Measurements from ENCODE around the gene LRP5. TPM values are rescaled to one million over a fixed set of nuclear protein-coding genes. Genes with fewer than 3 reads are reported as not detected.

Gene LRP5
- total and polyA plus RNA-seq, 2 donors, result 10.1 to 22.1 TPM

GRCh38 chr11:68403831-68404230, 91.4 kb downstream of the LRP5 start:
- 91% methylated on average over 12 of the region's 12 CpGs for WGBS
- Histone ChIP-seq H3K4me3 (ENCODE audit: low read length in 2 of 2) (no peak overlapping the region), H3K9me3 (ENCODE audit: control insufficient read depth in 2 of 2, insufficient read depth in 1 of 2, low read length in 1 of 2) (no peaks in the 10 kb centered on the region), H3K4me1 (ENCODE audit: control insufficient read depth in 2 of 2, insufficient read depth in 2 of 2, low read length in 2 of 2) (peaks cover 0 to 9% of the 10 kb centered on the region in 2 donors), H3K27ac (ENCODE audit: low read depth in 1 of 2, low read length in 1 of 2) (no peak overlapping the region), H3K36me3 (ENCODE audit: control insufficient read depth in 2 of 2, insufficient read depth in 2 of 2, low read length in 1 of 2) (peaks cover 20 to 24% of the 10 kb centered on the region in 2 donors), H3K27me3 (ENCODE audit: control insufficient read depth in 2 of 2, insufficient read depth in 1 of 2, low read length in 1 of 2) (no peaks in the 10 kb centered on the region)
- no peak for DNase-seq (ENCODE audit: low read depth in 6 of 9, low spot score in 9 of 9)

GRCh38 chr11:68406324-68407313, 94.2 kb downstream of the LRP5 start:
- Histone ChIP-seq H3K36me3 (ENCODE audit: control insufficient read depth in 2 of 2, insufficient read depth in 2 of 2, low read length in 1 of 2) (peaks cover 39 to 44% of the 10 kb centered on the region in 2 donors), H3K4me3 (ENCODE audit: low read length in 2 of 2) (no peak overlapping the region), H3K9me3 (ENCODE audit: control insufficient read depth in 2 of 2, insufficient read depth in 1 of 2, low read length in 1 of 2) (no peaks in the 10 kb centered on the region), H3K27ac (ENCODE audit: low read depth in 1 of 2, low read length in 1 of 2) (no peak overlapping the region), H3K27me3 (ENCODE audit: control insufficient read depth in 2 of 2, insufficient read depth in 1 of 2, low read length in 1 of 2) (no peaks in the 10 kb centered on the region), H3K4me1 (ENCODE audit: control insufficient read depth in 2 of 2, insufficient read depth in 2 of 2, low read length in 2 of 2) (no peaks in the 10 kb centered on the region)
- WGBS, result 96% methylated on average over 34 of the region's 34 CpGs
- DNase-seq (ENCODE audit: low read depth in 6 of 9, low spot score in 9 of 9), result no peak

GRCh38 chr11:68408512-68408911, 96.1 kb downstream of the LRP5 start:
- Histone ChIP-seq H3K9me3 (ENCODE audit: control insufficient read depth in 2 of 2, insufficient read depth in 1 of 2, low read length in 1 of 2) (no peaks in the 10 kb centered on the region), H3K27me3 (ENCODE audit: control insufficient read depth in 2 of 2, insufficient read depth in 1 of 2, low read length in 1 of 2) (no peaks in the 10 kb centered on the region), H3K36me3 (ENCODE audit: control insufficient read depth in 2 of 2, insufficient read depth in 2 of 2, low read length in 1 of 2) (peaks cover 49 to 56% of the 10 kb centered on the region in 2 donors), H3K4me3 (ENCODE audit: low read length in 2 of 2) (no peak overlapping the region), H3K4me1 (ENCODE audit: control insufficient read depth in 2 of 2, insufficient read depth in 2 of 2, low read length in 2 of 2) (no peaks in the 10 kb centered on the region), H3K27ac (ENCODE audit: low read depth in 1 of 2, low read length in 1 of 2) (no peak overlapping the region)
- no peak for DNase-seq (ENCODE audit: low read depth in 6 of 9, low spot score in 9 of 9)
- 97% methylated on average over 9 of the region's 9 CpGs for WGBS

GRCh38 chr11:68409748-68410344, 97.5 kb downstream of the LRP5 start:
- Histone ChIP-seq H3K4me3 (ENCODE audit: low read length in 2 of 2) (no peak overlapping the region), H3K27ac (ENCODE audit: low read depth in 1 of 2, low read length in 1 of 2) (no peak overlapping the region), H3K4me1 (ENCODE audit: control insufficient read depth in 2 of 2, insufficient read depth in 2 of 2, low read length in 2 of 2) (peaks cover 9 to 11% of the 10 kb centered on the region in 2 donors), H3K36me3 (ENCODE audit: control insufficient read depth in 2 of 2, insufficient read depth in 2 of 2, low read length in 1 of 2) (peaks cover 56 to 60% of the 10 kb centered on the region in 2 donors), H3K9me3 (ENCODE audit: control insufficient read depth in 2 of 2, insufficient read depth in 1 of 2, low read length in 1 of 2) (no peaks in the 10 kb centered on the region), H3K27me3 (ENCODE audit: control insufficient read depth in 2 of 2, insufficient read depth in 1 of 2, low read length in 1 of 2) (no peaks in the 10 kb centered on the region)
- no peak for DNase-seq (ENCODE audit: low read depth in 6 of 9, low spot score in 9 of 9)
- 97% methylated on average over 30 of the region's 30 CpGs for WGBS

- no peak overlapping the region for H3K27ac ChIP-seq (ENCODE audit: low read depth in 1 of 2, low read length in 1 of 2)
Measured at GRCh38 chr11:68411501-68411991, 99.2 kb downstream of the LRP5 start.

GRCh38 chr11:68412593-68413475, 100.4 kb downstream of the LRP5 start:
- no peak overlapping the region for H3K27ac ChIP-seq (ENCODE audit: low read depth in 1 of 2, low read length in 1 of 2)
- no peaks in the 10 kb centered on the region for H3K27me3 ChIP-seq (ENCODE audit: control insufficient read depth in 2 of 2, insufficient read depth in 1 of 2, low read length in 1 of 2)
- no peak overlapping the region for H3K4me3 ChIP-seq (ENCODE audit: low read length in 2 of 2)
- 97% methylated on average over 24 of the region's 24 CpGs for WGBS
- H3K36me3 ChIP-seq (ENCODE audit: control insufficient read depth in 2 of 2, insufficient read depth in 2 of 2, low read length in 1 of 2), result peaks cover 64 to 74% of the 10 kb centered on the region in 2 donors
- no peaks in the 10 kb centered on the region for H3K9me3 ChIP-seq (ENCODE audit: control insufficient read depth in 2 of 2, insufficient read depth in 1 of 2, low read length in 1 of 2)
- DNase-seq (ENCODE audit: low read depth in 6 of 9, low spot score in 9 of 9), result no peak
- H3K4me1 ChIP-seq (ENCODE audit: control insufficient read depth in 2 of 2, insufficient read depth in 2 of 2, low read length in 2 of 2), result peaks cover 11 to 14% of the 10 kb centered on the region in 2 donors

More at GRCh38 chr11:68411501-68411991, 99.2 kb downstream of the LRP5 start:
- Histone ChIP-seq H3K36me3 (ENCODE audit: control insufficient read depth in 2 of 2, insufficient read depth in 2 of 2, low read length in 1 of 2) (peaks cover 61 to 69% of the 10 kb centered on the region in 2 donors), H3K27me3 (ENCODE audit: control insufficient read depth in 2 of 2, insufficient read depth in 1 of 2, low read length in 1 of 2) (no peaks in the 10 kb centered on the region), H3K4me1 (ENCODE audit: control insufficient read depth in 2 of 2, insufficient read depth in 2 of 2, low read length in 2 of 2) (peaks cover 11 to 14% of the 10 kb centered on the region in 2 donors), H3K9me3 (ENCODE audit: control insufficient read depth in 2 of 2, insufficient read depth in 1 of 2, low read length in 1 of 2) (no peaks in the 10 kb centered on the region), H3K4me3 (ENCODE audit: low read length in 2 of 2) (no peak overlapping the region)
- 86% methylated on average over 17 of the region's 17 CpGs for WGBS
- DNase-seq (ENCODE audit: low read depth in 6 of 9, low spot score in 9 of 9), result no peak

GRCh38 chr11:68413591-68413999, 101.2 kb downstream of the LRP5 start:
- WGBS, result 97% methylated on average over 27 of the region's 27 CpGs
- DNase-seq (ENCODE audit: low read depth in 6 of 9, low spot score in 9 of 9), result no peak
- H3K36me3 ChIP-seq (ENCODE audit: control insufficient read depth in 2 of 2, insufficient read depth in 2 of 2, low read length in 1 of 2), result peaks cover 66 to 75% of the 10 kb centered on the region in 2 donors
- H3K4me1 ChIP-seq (ENCODE audit: control insufficient read depth in 2 of 2, insufficient read depth in 2 of 2, low read length in 2 of 2), result peaks cover 11 to 14% of the 10 kb centered on the region in 2 donors
- no peak overlapping the region for H3K27ac ChIP-seq (ENCODE audit: low read depth in 1 of 2, low read length in 1 of 2)
- no peaks in the 10 kb centered on the region for H3K9me3 ChIP-seq (ENCODE audit: control insufficient read depth in 2 of 2, insufficient read depth in 1 of 2, low read length in 1 of 2)
- no peaks in the 10 kb centered on the region for H3K27me3 ChIP-seq (ENCODE audit: control insufficient read depth in 2 of 2, insufficient read depth in 1 of 2, low read length in 1 of 2)
- no peak overlapping the region for H3K4me3 ChIP-seq (ENCODE audit: low read length in 2 of 2)

- Histone ChIP-seq H3K4me3 (ENCODE audit: low read length in 2 of 2) (no peak overlapping the region), H3K27ac (ENCODE audit: low read depth in 1 of 2, low read length in 1 of 2) (peak overlapping the region in 1 of 2 donors; percentile 72), H3K27me3 (ENCODE audit: control insufficient read depth in 2 of 2, insufficient read depth in 1 of 2, low read length in 1 of 2) (no peaks in the 10 kb centered on the region), H3K4me1 (ENCODE audit: control insufficient read depth in 2 of 2, insufficient read depth in 2 of 2, low read length in 2 of 2) (peaks cover 11 to 14% of the 10 kb centered on the region in 2 donors), H3K9me3 (ENCODE audit: control insufficient read depth in 2 of 2, insufficient read depth in 1 of 2, low read length in 1 of 2) (no peaks in the 10 kb centered on the region), H3K36me3 (ENCODE audit: control insufficient read depth in 2 of 2, insufficient read depth in 2 of 2, low read length in 1 of 2) (peaks cover 73 to 75% of the 10 kb centered on the region in 2 donors)
- DNase-seq (ENCODE audit: low read depth in 6 of 9, low spot score in 9 of 9), result peak in 3 of 9 donors; percentile 13 to 41 (median 17)
- 58% methylated on average over 19 of the region's 19 CpGs for WGBS
Measured at GRCh38 chr11:68414496-68415221, 102.3 kb downstream of the LRP5 start.
